A549 (cell line): ENCODE data around the gene NOD2.

Source experiments
- PHF8 ChIP-seq: fragments of 200-600 bp; sonication (generic); IDR thresholded peaks from 2 replicates; pipeline ENCODE4 v1.6.1; 2016; ENCODE audit warnings: low read depth, mild to moderate bottlenecking, antibody characterized with exemption, moderate library complexity, borderline replicate concordance
- TF ChIP-seq, protein P1 (sequence below): IDR thresholded peaks from 2 replicates; pipeline ENCODE4 v1.6.1; 2012
- TF ChIP-seq, protein P2 (sequence below): fragments of 200-600 bp; sonication (generic); IDR thresholded peaks from 2 replicates; pipeline ENCODE4 v1.6.1; 2016; ENCODE audit warnings: antibody characterized with exemption, mild to moderate bottlenecking, moderate library complexity

DNA sequence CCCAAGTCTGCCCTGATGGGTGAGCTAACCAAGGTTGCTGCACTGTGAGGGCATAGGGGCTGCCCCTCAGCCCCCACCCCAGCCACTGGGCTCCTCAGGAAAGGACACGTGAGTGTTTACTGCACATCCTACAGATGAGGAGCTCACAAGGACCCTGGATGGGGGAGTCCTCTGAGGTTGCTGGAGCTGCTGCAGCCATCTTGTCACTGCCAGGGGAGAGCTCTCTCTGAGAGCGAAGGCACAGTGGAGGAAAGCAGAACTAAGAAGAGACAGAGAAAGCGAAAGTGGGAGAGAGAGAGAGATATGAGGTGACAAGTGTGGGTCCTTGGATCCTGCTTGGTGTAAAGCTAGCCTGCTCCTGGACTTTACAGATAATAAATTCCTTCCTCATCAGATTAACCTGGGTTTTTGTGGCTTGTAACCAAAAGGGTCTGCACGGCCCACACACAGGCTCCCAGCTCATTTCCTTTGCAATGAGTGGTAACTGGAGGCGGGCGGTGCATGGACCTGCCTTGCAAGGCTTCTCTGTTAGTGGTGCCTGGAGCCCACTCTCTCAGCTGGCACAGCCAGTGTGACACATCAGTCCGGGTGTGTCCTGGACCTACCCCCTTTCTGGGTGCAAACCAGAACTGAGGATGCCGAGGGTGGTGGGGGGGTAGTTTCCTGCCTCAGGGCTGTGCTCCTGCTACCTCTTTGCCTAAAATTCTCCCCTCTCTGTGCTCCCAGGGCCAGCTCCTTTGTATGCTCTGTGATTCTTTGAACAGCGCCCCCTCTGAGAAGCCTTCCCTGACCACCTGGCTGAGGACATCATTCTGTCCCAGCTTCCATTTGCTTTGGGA is 26.5 kb upstream of the NOD2 start:
- TF ChIP-seq PHF8, result no peak
- TF ChIP-seq, protein P1, sequence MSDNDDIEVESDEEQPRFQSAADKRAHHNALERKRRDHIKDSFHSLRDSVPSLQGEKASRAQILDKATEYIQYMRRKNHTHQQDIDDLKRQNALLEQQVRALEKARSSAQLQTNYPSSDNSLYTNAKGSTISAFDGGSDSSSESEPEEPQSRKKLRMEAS, result no peak
- TF ChIP-seq, protein P2, sequence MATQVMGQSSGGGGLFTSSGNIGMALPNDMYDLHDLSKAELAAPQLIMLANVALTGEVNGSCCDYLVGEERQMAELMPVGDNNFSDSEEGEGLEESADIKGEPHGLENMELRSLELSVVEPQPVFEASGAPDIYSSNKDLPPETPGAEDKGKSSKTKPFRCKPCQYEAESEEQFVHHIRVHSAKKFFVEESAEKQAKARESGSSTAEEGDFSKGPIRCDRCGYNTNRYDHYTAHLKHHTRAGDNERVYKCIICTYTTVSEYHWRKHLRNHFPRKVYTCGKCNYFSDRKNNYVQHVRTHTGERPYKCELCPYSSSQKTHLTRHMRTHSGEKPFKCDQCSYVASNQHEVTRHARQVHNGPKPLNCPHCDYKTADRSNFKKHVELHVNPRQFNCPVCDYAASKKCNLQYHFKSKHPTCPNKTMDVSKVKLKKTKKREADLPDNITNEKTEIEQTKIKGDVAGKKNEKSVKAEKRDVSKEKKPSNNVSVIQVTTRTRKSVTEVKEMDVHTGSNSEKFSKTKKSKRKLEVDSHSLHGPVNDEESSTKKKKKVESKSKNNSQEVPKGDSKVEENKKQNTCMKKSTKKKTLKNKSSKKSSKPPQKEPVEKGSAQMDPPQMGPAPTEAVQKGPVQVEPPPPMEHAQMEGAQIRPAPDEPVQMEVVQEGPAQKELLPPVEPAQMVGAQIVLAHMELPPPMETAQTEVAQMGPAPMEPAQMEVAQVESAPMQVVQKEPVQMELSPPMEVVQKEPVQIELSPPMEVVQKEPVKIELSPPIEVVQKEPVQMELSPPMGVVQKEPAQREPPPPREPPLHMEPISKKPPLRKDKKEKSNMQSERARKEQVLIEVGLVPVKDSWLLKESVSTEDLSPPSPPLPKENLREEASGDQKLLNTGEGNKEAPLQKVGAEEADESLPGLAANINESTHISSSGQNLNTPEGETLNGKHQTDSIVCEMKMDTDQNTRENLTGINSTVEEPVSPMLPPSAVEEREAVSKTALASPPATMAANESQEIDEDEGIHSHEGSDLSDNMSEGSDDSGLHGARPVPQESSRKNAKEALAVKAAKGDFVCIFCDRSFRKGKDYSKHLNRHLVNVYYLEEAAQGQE, result no peak
